Breast epithelium (tissue), 4 donors: ENCODE measurements around the gene TUBB8. TPM values are rescaled to one million over a fixed set of nuclear protein-coding genes. Genes with fewer than 3 reads are reported as not detected.

Source experiments
- DNase-seq, 2 donors: peaks; one replicate each; pipeline ENCODE4 v3.0.0-alpha.2; 2019; ENCODE audit warnings: low spot score in 2 of 2
- H3K27ac ChIP-seq, 2 donors: fragments of 200-600 bp; sonication (generic) in 1 of 2; one replicate each; pipeline ENCODE4 v1.5.1; 2016 to 2019; ENCODE audit warnings: mild to moderate bottlenecking in 1 of 2
- H3K27me3 ChIP-seq, 2 donors: fragments of 200-600 bp; sonication (generic) in 1 of 2; one replicate each; pipeline versions ENCODE4 v1.5.1 to v1.6.0; 2017 to 2019; ENCODE audit warnings: control low read depth in 1 of 2, mild to moderate bottlenecking in 1 of 2
- H3K36me3 ChIP-seq: fragments of 200-600 bp; one replicate; pipeline ENCODE4 v1.5.1; 2019
- H3K4me1 ChIP-seq, 2 donors: fragments of 200-600 bp; sonication (generic); one replicate each; pipeline ENCODE4 v1.5.1; 2016 to 2019; ENCODE audit warnings: control low read depth in 1 of 2
- H3K4me3 ChIP-seq, 3 donors: fragments of 200-600 bp; sonication (generic); 1 replicate in 2 of 3; 2 replicates in 1 of 3; pipeline ENCODE4 v1.5.1; 2016 to 2019; ENCODE audit warnings: mild to moderate bottlenecking in 3 of 3, moderate library complexity in 2 of 3
- H3K9me3 ChIP-seq, 2 donors: fragments of 200-600 bp; sonication (generic) in 1 of 2; one replicate each; pipeline ENCODE4 v1.5.1; 2016 to 2019; ENCODE audit warnings: control low read depth in 1 of 2
- POLR2A ChIP-seq: fragments of 450-650 bp; IDR thresholded peaks from one replicate; pipeline ENCODE4 v1.6.1; 2016; ENCODE audit warnings: antibody characterized with exemption, mild to moderate bottlenecking, moderate library complexity
- POLR2AphosphoS5 ChIP-seq, 3 donors: sonication (generic); formaldehyde crosslinking; IDR thresholded peaks; one replicate each; pipeline ENCODE4 v1.6.1; 2017; ENCODE audit warnings: antibody characterized with exemption in 3 of 3
- intact Hi-C: fragments of 100-400 bp; cut with DNase I; formaldehyde crosslinking; loops from one replicate; pipeline ENCODE4 v1.15.1; 2023; ENCODE audit warnings: low total_unique reads
- total RNA-seq, 3 donors: library from RNA; depleted of rRNA; stranded (reverse); fragments of >200 nt; gene quantifications; one replicate each; pipeline ENCODE4 v1.1.0, GENCODE V29; 2016
- TF ChIP-seq, protein P1 (sequence below), 3 donors: fragments of 450-650 bp; IDR thresholded peaks; one replicate each; pipeline ENCODE4 v1.5.1; 2016 to 2017; ENCODE audit warnings: antibody characterized with exemption in 3 of 3, mild to moderate bottlenecking in 3 of 3, moderate library complexity in 3 of 3

TUBB8 gene
- total RNA-seq, 3 donors from 2014 or later: 0.59 TPM; not detected in 2

DNA sequence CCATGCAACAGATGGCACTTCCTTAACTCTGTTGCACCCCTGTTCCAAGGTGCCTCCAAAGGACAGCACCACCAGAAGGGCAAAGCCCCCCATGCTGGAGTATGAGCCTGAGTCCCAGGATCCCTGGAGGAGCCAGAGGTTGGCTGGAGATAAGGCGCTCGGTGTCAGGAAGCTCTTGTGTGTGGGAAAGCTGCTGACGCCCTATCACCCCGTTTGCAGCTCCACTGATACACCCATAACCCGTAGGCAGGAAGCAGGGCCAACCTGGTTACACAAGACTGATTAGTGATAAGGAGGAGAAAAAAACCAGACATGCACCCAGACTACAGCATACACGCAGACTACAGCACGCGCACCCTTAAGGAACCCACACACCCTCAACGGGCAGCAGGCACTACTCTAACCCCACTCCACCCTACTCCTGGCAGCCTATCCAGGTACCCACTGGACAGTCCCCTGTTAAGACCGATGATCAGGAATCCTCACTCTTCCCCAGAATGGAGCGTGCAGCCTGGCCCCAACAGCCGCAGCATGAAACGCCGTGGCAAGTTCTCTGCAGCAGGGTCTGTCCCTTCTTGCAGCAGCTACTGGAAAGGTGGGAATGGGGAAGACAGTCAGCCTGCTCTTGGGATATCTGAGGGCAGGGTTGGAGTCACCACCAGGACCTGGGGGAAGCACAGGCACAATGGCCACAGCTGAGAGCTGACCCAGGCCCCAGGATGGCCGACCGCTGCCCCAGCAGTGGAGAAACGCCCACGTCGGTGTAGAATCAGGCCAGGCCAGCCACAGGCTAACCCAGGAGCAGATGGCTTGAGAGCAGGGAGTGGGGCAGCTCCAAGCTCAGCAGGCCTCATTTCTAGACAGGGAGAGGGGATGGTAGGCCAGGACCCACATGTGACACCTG is 38.3 kb upstream of the TUBB8 start:
- H3K27me3 ChIP-seq: no peaks in the 10 kb centered on the region
- no peak overlapping the region for H3K27ac ChIP-seq
- no peaks in the 10 kb centered on the region for H3K9me3 ChIP-seq
- TF ChIP-seq POLR2A (no peak), POLR2AphosphoS5 (IDR thresholded peaks at IDR 0.05) (no peak)
- no peak overlapping the region for H3K4me3 ChIP-seq
- no peak for DNase-seq
- intact Hi-C loops: no loop called here
- peaks cover 0 to 6% of the 10 kb centered on the region in 2 donors for H3K4me1 ChIP-seq
- H3K36me3 ChIP-seq: no peaks in the 10 kb centered on the region

DNA sequence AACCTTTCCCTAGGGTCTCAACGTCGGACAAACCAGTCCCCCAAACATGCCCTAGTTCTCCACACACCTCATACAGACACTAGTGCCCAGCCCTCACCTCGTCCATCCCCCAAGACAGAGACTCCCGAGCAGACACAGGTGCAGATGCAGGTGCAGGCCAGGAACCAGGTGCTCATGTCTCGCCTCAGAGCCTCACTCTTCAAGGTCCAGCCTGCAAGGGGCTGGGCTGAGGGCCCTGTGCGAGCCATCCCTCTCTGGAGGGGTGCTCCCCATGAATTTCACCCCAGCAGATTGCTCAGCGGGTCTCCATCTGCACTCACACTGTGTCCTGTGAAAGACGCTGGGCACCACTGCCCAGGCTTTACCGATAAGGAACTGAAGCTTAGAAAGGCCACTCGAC is 36.9 kb upstream of the TUBB8 start:
- no peak for DNase-seq
- TF ChIP-seq POLR2A: no peak
- TF ChIP-seq, protein P1, sequence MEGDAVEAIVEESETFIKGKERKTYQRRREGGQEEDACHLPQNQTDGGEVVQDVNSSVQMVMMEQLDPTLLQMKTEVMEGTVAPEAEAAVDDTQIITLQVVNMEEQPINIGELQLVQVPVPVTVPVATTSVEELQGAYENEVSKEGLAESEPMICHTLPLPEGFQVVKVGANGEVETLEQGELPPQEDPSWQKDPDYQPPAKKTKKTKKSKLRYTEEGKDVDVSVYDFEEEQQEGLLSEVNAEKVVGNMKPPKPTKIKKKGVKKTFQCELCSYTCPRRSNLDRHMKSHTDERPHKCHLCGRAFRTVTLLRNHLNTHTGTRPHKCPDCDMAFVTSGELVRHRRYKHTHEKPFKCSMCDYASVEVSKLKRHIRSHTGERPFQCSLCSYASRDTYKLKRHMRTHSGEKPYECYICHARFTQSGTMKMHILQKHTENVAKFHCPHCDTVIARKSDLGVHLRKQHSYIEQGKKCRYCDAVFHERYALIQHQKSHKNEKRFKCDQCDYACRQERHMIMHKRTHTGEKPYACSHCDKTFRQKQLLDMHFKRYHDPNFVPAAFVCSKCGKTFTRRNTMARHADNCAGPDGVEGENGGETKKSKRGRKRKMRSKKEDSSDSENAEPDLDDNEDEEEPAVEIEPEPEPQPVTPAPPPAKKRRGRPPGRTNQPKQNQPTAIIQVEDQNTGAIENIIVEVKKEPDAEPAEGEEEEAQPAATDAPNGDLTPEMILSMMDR (IDR thresholded peaks at IDR 0.05): no peak
- TF ChIP-seq POLR2AphosphoS5 (IDR thresholded peaks at IDR 0.05): no peak
- Histone ChIP-seq H3K27me3 (no peaks in the 10 kb centered on the region), H3K36me3 (no peaks in the 10 kb centered on the region), H3K27ac (no peak overlapping the region), H3K4me1 (no peaks in the 10 kb centered on the region), H3K4me3 (no peak overlapping the region), H3K9me3 (no peaks in the 10 kb centered on the region)
- intact Hi-C loops: no loop called here

DNA sequence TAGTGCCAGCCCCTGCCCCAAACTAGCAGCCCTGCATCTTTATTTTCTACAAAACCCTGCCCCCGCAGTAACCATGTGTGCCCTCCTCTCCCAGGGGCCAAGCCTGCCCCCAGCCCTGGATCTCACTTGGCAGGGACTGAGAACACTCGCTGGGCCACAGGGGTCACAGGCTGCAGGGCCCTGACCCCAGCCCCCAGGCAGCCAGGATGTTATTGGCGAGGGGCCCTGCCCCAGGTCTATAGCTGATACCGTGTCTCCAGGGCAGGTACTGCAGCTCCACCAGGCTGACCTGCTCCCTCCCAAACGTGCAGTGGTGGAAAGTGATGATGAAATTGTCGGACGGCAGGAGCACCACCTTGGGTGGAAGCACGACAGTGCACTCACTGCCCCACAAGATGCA is 35.9 kb upstream of the TUBB8 start:
- H3K27ac ChIP-seq: no peak overlapping the region
- intact Hi-C loops: no loop called here
- TF ChIP-seq POLR2A: no peak
- TF ChIP-seq POLR2AphosphoS5 (IDR thresholded peaks at IDR 0.05): no peak
- TF ChIP-seq, protein P1 (IDR thresholded peaks at IDR 0.05): no peak
- no peaks in the 10 kb centered on the region for H3K27me3 ChIP-seq
- no peaks in the 10 kb centered on the region for H3K9me3 ChIP-seq
- H3K4me3 ChIP-seq: no peak overlapping the region
- no peaks in the 10 kb centered on the region for H3K36me3 ChIP-seq
- H3K4me1 ChIP-seq: no peaks in the 10 kb centered on the region
- no peak for DNase-seq

DNA sequence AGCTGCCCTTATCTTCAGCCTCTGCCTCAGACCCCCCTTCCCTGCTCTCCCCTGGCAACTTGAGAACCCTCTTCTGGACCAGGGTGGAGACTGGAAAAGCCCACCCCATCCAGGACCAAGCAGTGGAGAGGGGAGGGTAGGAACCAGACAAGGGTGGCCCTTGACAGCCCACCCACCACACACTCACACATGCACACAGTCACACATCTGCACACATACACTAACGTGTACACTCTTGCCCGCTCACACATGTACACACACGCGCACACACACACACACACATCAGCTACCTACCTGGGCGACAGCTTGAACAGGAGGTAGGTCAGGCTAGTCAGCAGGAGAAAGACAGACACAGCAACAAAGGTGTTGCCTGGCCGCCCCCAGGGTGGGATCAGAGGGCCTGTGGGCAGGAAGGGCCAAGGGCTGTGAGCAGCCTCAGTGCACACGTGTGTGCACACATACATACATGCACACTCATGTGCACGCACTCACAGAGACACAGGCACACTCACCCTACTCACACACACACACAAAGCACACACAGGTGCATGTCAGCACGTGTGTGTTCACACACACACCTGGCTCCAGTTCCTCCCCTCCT is 34.9 kb upstream of the TUBB8 start:
- intact Hi-C loops: no loop called here
- H3K36me3 ChIP-seq: no peaks in the 10 kb centered on the region
- H3K4me3 ChIP-seq: no peak overlapping the region
- no peak for DNase-seq
- TF ChIP-seq, protein P1 (IDR thresholded peaks at IDR 0.05): no peak
- TF ChIP-seq POLR2A (no peak), POLR2AphosphoS5 (IDR thresholded peaks at IDR 0.05) (no peak)
- no peaks in the 10 kb centered on the region for H3K27me3 ChIP-seq
- H3K9me3 ChIP-seq: no peaks in the 10 kb centered on the region
- H3K27ac ChIP-seq: no peak overlapping the region
- no peaks in the 10 kb centered on the region for H3K4me1 ChIP-seq

DNA sequence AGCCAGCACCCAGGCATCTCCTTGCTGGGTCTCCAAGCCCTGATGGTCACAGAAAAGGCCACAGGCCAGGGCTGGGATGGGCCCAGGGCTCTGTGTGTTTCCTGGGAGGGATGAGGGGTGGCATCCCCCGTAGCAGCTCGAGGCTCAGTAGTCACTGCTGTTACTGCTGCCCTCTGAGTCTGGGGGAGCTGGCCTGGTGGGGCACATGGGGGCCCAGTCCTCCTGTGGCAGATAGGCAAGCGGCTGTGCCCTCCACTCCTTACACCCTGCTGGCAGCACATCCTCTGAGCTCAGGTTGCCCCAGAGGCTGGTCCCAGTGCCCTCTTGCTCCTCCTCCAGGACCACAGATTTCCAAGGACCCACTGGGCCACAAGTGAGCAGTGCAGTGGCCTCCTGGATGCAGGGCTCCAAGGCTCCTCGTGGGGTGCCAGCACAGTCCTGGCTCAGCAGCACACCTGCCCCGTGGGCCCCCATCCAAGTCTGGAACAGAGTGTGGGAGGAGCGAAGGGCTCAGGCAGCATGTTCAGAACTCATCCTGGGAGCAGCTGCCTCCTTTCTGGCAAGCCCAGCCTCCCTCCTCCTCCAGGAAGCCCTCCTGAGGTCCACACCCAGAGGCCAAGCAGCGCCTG is 31.5 kb upstream of the TUBB8 start:
- Histone ChIP-seq H3K4me3 (no peak overlapping the region), H3K27ac (no peak overlapping the region), H3K36me3 (no peaks in the 10 kb centered on the region), H3K27me3 (no peaks in the 10 kb centered on the region), H3K4me1 (no peaks in the 10 kb centered on the region), H3K9me3 (no peaks in the 10 kb centered on the region)
- no peak for DNase-seq
- intact Hi-C loops: no loop called here
- TF ChIP-seq POLR2AphosphoS5 (IDR thresholded peaks at IDR 0.05) (no peak), POLR2A (no peak)
- TF ChIP-seq, protein P1 (IDR thresholded peaks at IDR 0.05): no peak
